ENCODE data around the gene ABHD1. TPM values are rescaled to one million over a fixed set of nuclear protein-coding genes. Genes with fewer than 3 reads are reported as not detected.

ABHD1 gene
- polyA plus RNA-seq, 1 donor from 2014 or later = not detected

GRCh38 chr2:27134781-27135477 is 11.3 kb downstream of the ABHD1 start:
- H3K4me3 ChIP-seq (ENCODE audit: low read length) = peak overlapping the region; percentile 100
- no peaks in the 10 kb centered on the region for H3K9me2 ChIP-seq (ENCODE audit: insufficient read depth, low read length)
- no peaks in the 10 kb centered on the region for H3K9me3 ChIP-seq (ENCODE audit: low read length)
- H4K20me1 ChIP-seq (ENCODE audit: insufficient read depth) = no peaks in the 10 kb centered on the region
- no peaks in the 10 kb centered on the region for H3K27me3 ChIP-seq (ENCODE audit: insufficient read depth, low read depth, low read length)
- peak overlapping the region; percentile 17 for H3K9ac ChIP-seq (ENCODE audit: low read length)
- H3K4me2 ChIP-seq (ENCODE audit: low read length) = no peak overlapping the region
- peaks cover 4% of the 10 kb centered on the region for H3K79me2 ChIP-seq (replicated peaks; ENCODE audit: insufficient read depth, low read length)
- TF ChIP-seq CTCF (IDR thresholded peaks at IDR 0.05; ENCODE audit: poor library complexity, severe bottlenecking) (no peak), SMC3 (conservative IDR thresholded peaks at IDR 0.05; ENCODE audit: poor library complexity) (no peak), REST (IDR thresholded peaks at IDR 0.05; ENCODE audit: borderline replicate concordance) (no peak), RAD21 (conservative IDR thresholded peaks at IDR 0.05) (no peak), POLR2AphosphoS5 (IDR thresholded peaks at IDR 0.05) (no peak), EZH2 (IDR thresholded peaks at IDR 0.05; ENCODE audit: borderline replicate concordance, insufficient read depth, low read length, poor library complexity, severe bottlenecking) (no peak), EP300 (conservative IDR thresholded peaks at IDR 0.05; ENCODE audit: poor library complexity, severe bottlenecking) (no peak), TAF1 (IDR thresholded peaks at IDR 0.05; ENCODE audit: low read depth) (no peak), MXI1 (conservative IDR thresholded peaks at IDR 0.05; ENCODE audit: poor library complexity, severe bottlenecking) (no peak)
- peak overlapping the region; percentile 50 for H3K27ac ChIP-seq (ENCODE audit: low read length)
- no peak overlapping the region for H2AFZ ChIP-seq (ENCODE audit: low read depth, low read length)
- no peaks in the 10 kb centered on the region for H3F3A ChIP-seq (ENCODE audit: insufficient read depth, low read length, poor library complexity, severe bottlenecking)
- no peaks in the 10 kb centered on the region for H3K36me3 ChIP-seq (ENCODE audit: insufficient read depth, low read length)

GRCh38 chr2:27135478-27135955 is 11.9 kb downstream of the ABHD1 start:
- Histone ChIP-seq H3K9ac (ENCODE audit: low read length) (no peak overlapping the region), H3K4me3 (ENCODE audit: low read length) (no peak overlapping the region), H3K36me3 (ENCODE audit: insufficient read depth, low read length) (no peaks in the 10 kb centered on the region), H3F3A (ENCODE audit: insufficient read depth, low read length, poor library complexity, severe bottlenecking) (no peaks in the 10 kb centered on the region), H2AFZ (ENCODE audit: low read depth, low read length) (no peak overlapping the region), H3K9me2 (ENCODE audit: insufficient read depth, low read length) (no peaks in the 10 kb centered on the region), H3K27ac (ENCODE audit: low read length) (no peak overlapping the region), H3K4me2 (ENCODE audit: low read length) (no peak overlapping the region), H3K79me2 (replicated peaks; ENCODE audit: insufficient read depth, low read length) (peaks cover 4% of the 10 kb centered on the region), H3K27me3 (ENCODE audit: insufficient read depth, low read depth, low read length) (no peaks in the 10 kb centered on the region), H4K20me1 (ENCODE audit: insufficient read depth) (no peaks in the 10 kb centered on the region), H3K9me3 (ENCODE audit: low read length) (no peaks in the 10 kb centered on the region)
- TF ChIP-seq MXI1 (conservative IDR thresholded peaks at IDR 0.05; ENCODE audit: poor library complexity, severe bottlenecking) (no peak), TAF1 (IDR thresholded peaks at IDR 0.05; ENCODE audit: low read depth) (no peak), EP300 (conservative IDR thresholded peaks at IDR 0.05; ENCODE audit: poor library complexity, severe bottlenecking) (no peak)

All from neural cell (in vitro differentiated cells).